DOHH2 (cell line): ENCODE measurements around the gene RAPH1.

Experiments
- EZH2phosphoT487 ChIP-seq: fragments of 200-600 bp; sonication (generic); IDR thresholded peaks from 2 replicates; pipeline ENCODE4 v1.6.1; 2017; ENCODE audit warnings: borderline replicate concordance, mild to moderate bottlenecking, antibody characterized with exemption, low read length, moderate library complexity, mixed read lengths
- TF ChIP-seq, protein P1 (sequence below): fragments of 200-600 bp; sonication (generic); IDR thresholded peaks from one replicate; pipeline ENCODE4 v1.5.1; 2014; ENCODE audit warnings: antibody characterized with exemption, mild to moderate bottlenecking, low read depth, low read length; ENCODE audit not compliant: poor library complexity, severe bottlenecking

GRCh38 chr2:203532957-203533658 lies 2.0 kb downstream of the RAPH1 start:
- TF ChIP-seq, protein P1, sequence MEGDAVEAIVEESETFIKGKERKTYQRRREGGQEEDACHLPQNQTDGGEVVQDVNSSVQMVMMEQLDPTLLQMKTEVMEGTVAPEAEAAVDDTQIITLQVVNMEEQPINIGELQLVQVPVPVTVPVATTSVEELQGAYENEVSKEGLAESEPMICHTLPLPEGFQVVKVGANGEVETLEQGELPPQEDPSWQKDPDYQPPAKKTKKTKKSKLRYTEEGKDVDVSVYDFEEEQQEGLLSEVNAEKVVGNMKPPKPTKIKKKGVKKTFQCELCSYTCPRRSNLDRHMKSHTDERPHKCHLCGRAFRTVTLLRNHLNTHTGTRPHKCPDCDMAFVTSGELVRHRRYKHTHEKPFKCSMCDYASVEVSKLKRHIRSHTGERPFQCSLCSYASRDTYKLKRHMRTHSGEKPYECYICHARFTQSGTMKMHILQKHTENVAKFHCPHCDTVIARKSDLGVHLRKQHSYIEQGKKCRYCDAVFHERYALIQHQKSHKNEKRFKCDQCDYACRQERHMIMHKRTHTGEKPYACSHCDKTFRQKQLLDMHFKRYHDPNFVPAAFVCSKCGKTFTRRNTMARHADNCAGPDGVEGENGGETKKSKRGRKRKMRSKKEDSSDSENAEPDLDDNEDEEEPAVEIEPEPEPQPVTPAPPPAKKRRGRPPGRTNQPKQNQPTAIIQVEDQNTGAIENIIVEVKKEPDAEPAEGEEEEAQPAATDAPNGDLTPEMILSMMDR: no peak
- no peak for TF ChIP-seq EZH2phosphoT487
